ENCODE data around the gene DSP.

- TF ChIP-seq, protein P1, sequence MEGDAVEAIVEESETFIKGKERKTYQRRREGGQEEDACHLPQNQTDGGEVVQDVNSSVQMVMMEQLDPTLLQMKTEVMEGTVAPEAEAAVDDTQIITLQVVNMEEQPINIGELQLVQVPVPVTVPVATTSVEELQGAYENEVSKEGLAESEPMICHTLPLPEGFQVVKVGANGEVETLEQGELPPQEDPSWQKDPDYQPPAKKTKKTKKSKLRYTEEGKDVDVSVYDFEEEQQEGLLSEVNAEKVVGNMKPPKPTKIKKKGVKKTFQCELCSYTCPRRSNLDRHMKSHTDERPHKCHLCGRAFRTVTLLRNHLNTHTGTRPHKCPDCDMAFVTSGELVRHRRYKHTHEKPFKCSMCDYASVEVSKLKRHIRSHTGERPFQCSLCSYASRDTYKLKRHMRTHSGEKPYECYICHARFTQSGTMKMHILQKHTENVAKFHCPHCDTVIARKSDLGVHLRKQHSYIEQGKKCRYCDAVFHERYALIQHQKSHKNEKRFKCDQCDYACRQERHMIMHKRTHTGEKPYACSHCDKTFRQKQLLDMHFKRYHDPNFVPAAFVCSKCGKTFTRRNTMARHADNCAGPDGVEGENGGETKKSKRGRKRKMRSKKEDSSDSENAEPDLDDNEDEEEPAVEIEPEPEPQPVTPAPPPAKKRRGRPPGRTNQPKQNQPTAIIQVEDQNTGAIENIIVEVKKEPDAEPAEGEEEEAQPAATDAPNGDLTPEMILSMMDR (IDR thresholded peaks at IDR 0.05; ENCODE audit: poor library complexity, severe bottlenecking): no peak
- TF ChIP-seq EP300 (conservative IDR thresholded peaks at IDR 0.05; ENCODE audit: poor library complexity, severe bottlenecking) (no peak), POLR2AphosphoS5 (IDR thresholded peaks at IDR 0.05) (no peak), EZH2 (IDR thresholded peaks at IDR 0.05; ENCODE audit: borderline replicate concordance, insufficient read depth, low read length, poor library complexity, severe bottlenecking) (no peak), RAD21 (conservative IDR thresholded peaks at IDR 0.05) (no peak), SMC3 (conservative IDR thresholded peaks at IDR 0.05; ENCODE audit: poor library complexity) (no peak), TAF1 (IDR thresholded peaks at IDR 0.05; ENCODE audit: low read depth) (no peak), REST (IDR thresholded peaks at IDR 0.05; ENCODE audit: borderline replicate concordance) (no peak)
Observed at GRCh38 chr6:7556394-7557106, 15.1 kb downstream of the DSP start.

Data from neural cell (in vitro differentiated cells).